Caki2 (cell line): Measurements from ENCODE around the gene AADACL4. TPM values are rescaled to one million over a fixed set of nuclear protein-coding genes. Genes with fewer than 3 reads are reported as not detected.
"Not testable (repeated sequence)": the region's sequence is repeated elsewhere in the genome, so short reads cannot be mapped to it uniquely, and the experiment has no call there.

Experiments
- DNase-seq: peaks from one replicate; pipeline ENCODE4 v3.0.0-alpha.2; 2015; ENCODE audit warnings: low read depth
- in situ Hi-C: cut with HindIII; loops from 2 replicates; pipeline ENCODE4 v1.10.0; 2016; ENCODE audit warnings: low sequenced_read_pairs, low pct_unique_long_range_greater_than_20kb, mixed read lengths
- total RNA-seq: library from RNA; depleted of rRNA; stranded (reverse); fragments of >200 nt; shearing (Covaris generic); gene quantifications from 2 replicates; pipeline ENCODE4 v1.2.3, GENCODE V29; 2014; ENCODE audit warnings: low replicate concordance

Gene AADACL4
- total RNA-seq, 1 experiment from 2014 or later = not detected

GRCh38 chr1:12677565-12677964 is 33.7 kb downstream of the AADACL4 start:
- in situ Hi-C loops = no loop called here
- DNase-seq = no peak

GRCh38 chr1:12678350-12678749 is 34.5 kb downstream of the AADACL4 start:
- no peak for DNase-seq
- in situ Hi-C loops = no loop called here

- in situ Hi-C loops = no loop called here
- no peak for DNase-seq
These were observed 34.9 kb downstream of the AADACL4 start for GRCh38 chr1:12678820-12679219.

GRCh38 chr1:12690156-12690555 is 46.3 kb downstream of the AADACL4 start:
- DNase-seq = no peak
- in situ Hi-C loops = no loop called here

- DNase-seq = no peak
- in situ Hi-C loops = no loop called here
These were observed 49.3 kb downstream of the AADACL4 start for GRCh38 chr1:12692967-12693782.

GRCh38 chr1:12696658-12697057 is 52.8 kb downstream of the AADACL4 start:
- DNase-seq = no peak
- in situ Hi-C loops = no loop called here

- no peak for DNase-seq
- in situ Hi-C loops = no loop called here
These were observed 53.5 kb downstream of the AADACL4 start for GRCh38 chr1:12697397-12697796.

- in situ Hi-C loops = no loop called here
- DNase-seq = no peak
These were observed 60.1 kb downstream of the AADACL4 start for GRCh38 chr1:12703821-12704451.

GRCh38 chr1:12706061-12706460 is 62.2 kb downstream of the AADACL4 start:
- no peak for DNase-seq
- in situ Hi-C loops = no loop called here

GRCh38 chr1:12708396-12709090 is 64.7 kb downstream of the AADACL4 start:
- in situ Hi-C loops = no loop called here
- no peak for DNase-seq

- in situ Hi-C loops = no loop called here
These were observed 65.2 kb downstream of the AADACL4 start for GRCh38 chr1:12709091-12709491.

GRCh38 chr1:12709696-12710095 is 65.8 kb downstream of the AADACL4 start:
- no peak for DNase-seq
- in situ Hi-C loops = no loop called here

More at GRCh38 chr1:12709091-12709491, 65.2 kb downstream of the AADACL4 start:
- DNase-seq = no peak

GRCh38 chr1:12711536-12711935 is 67.7 kb downstream of the AADACL4 start:
- no peak for DNase-seq
- in situ Hi-C loops = no loop called here

GRCh38 chr1:12712076-12712475 is 68.2 kb downstream of the AADACL4 start:
- in situ Hi-C loops = no loop called here
- no peak for DNase-seq

- in situ Hi-C loops = no loop called here
- no peak for DNase-seq
These were observed 69.0 kb downstream of the AADACL4 start for GRCh38 chr1:12712929-12713328.

GRCh38 chr1:12713651-12714050 is 69.8 kb downstream of the AADACL4 start:
- in situ Hi-C loops = not testable (repeated sequence)

GRCh38 chr1:12714710-12715475 is 71.0 kb downstream of the AADACL4 start:
- in situ Hi-C loops = no loop called here
- DNase-seq = no peak

More at GRCh38 chr1:12713651-12714050, 69.8 kb downstream of the AADACL4 start:
- DNase-seq = not testable (repeated sequence)

- in situ Hi-C loops = no loop called here
- no peak for DNase-seq
These were observed 72.1 kb downstream of the AADACL4 start, which contains the start of gene AADACL3 for GRCh38 chr1:12715896-12716437. Gene AADACL3 (plus strand): TSS chr1:12716110. CDS start chr1:12716177, 67 bp downstream.
